Nephron (organoid): Measurements from ENCODE around the gene CES3.

Source experiments
- H3K27ac Mint-ChIP-seq, 3 experiments: 2 replicates each; pipeline ENCODE4 v1.8.0; 2020; ENCODE audit warnings: mixed read lengths in 3 of 3, mild to moderate bottlenecking in 2 of 3, moderate library complexity in 1 of 3
- H3K27me3 Mint-ChIP-seq: 2 replicates; pipeline ENCODE4 v1.8.0; 2021; ENCODE audit warnings: low read depth, mild to moderate bottlenecking, moderate library complexity, mixed read lengths
- H3K36me3 Mint-ChIP-seq: 2 replicates; pipeline ENCODE4 v1.8.0; 2020; ENCODE audit warnings: low read depth, mixed read lengths
- H3K4me1 Mint-ChIP-seq: 2 replicates; pipeline ENCODE4 v1.8.0; 2020; ENCODE audit warnings: mixed read lengths
- H3K4me3 Mint-ChIP-seq, 3 experiments: 2 replicates each; pipeline ENCODE4 v1.8.0; 2020; ENCODE audit warnings: mild to moderate bottlenecking in 3 of 3, mixed read lengths in 3 of 3, moderate library complexity in 2 of 3
- H3K9me3 Mint-ChIP-seq: 2 replicates; pipeline ENCODE4 v1.8.0; 2020; ENCODE audit warnings: mixed read lengths
- CTCF ChIP-seq, 3 experiments: fragments of 200-600 bp; sonication (generic); IDR thresholded peaks; one replicate each; pipeline ENCODE4 v1.5.0; 2021; ENCODE audit warnings: antibody characterized with exemption in 3 of 3; ENCODE audit not compliant: unreplicated experiment in 3 of 3

The CES3 gene

GRCh38 chr16:66915041-66915440 is 46.0 kb upstream of the CES3 start:
- Mint-ChIP-seq H3K27me3 (peaks cover 37% of the 10 kb centered on the region), H3K4me1 (peaks cover 6% of the 10 kb centered on the region), H3K9me3 (no peaks in the 10 kb centered on the region), H3K4me3 (peak overlapping the region in 1 of 3 experiments; percentile 34), H3K36me3 (no peaks in the 10 kb centered on the region), H3K27ac (no peak overlapping the region)
- TF ChIP-seq CTCF (IDR thresholded peaks at IDR 0.05; ENCODE audit: unreplicated experiment in 3 of 3) = no peak

- no peaks in the 10 kb centered on the region for H3K9me3 Mint-ChIP-seq
- peaks cover 12% of the 10 kb centered on the region for H3K4me1 Mint-ChIP-seq
- no peak overlapping the region for H3K4me3 Mint-ChIP-seq
- peaks cover 43% of the 10 kb centered on the region for H3K27me3 Mint-ChIP-seq
- no peak overlapping the region for H3K27ac Mint-ChIP-seq
- H3K36me3 Mint-ChIP-seq = no peaks in the 10 kb centered on the region
- TF ChIP-seq CTCF (IDR thresholded peaks at IDR 0.05; ENCODE audit: unreplicated experiment in 3 of 3) = no peak
Observed at GRCh38 chr16:66916518-66916917, 44.5 kb upstream of the CES3 start.

GRCh38 chr16:66917741-66918140 is 43.3 kb upstream of the CES3 start:
- H3K36me3 Mint-ChIP-seq = no peaks in the 10 kb centered on the region
- peaks cover 12% of the 10 kb centered on the region for H3K4me1 Mint-ChIP-seq
- peaks cover 44% of the 10 kb centered on the region for H3K27me3 Mint-ChIP-seq
- no peaks in the 10 kb centered on the region for H3K9me3 Mint-ChIP-seq
- no peak for TF ChIP-seq CTCF (IDR thresholded peaks at IDR 0.05; ENCODE audit: unreplicated experiment in 3 of 3)
- H3K4me3 Mint-ChIP-seq = peak overlapping the region in 1 of 3 experiments; percentile 32
- peak overlapping the region in 1 of 3 experiments; percentile 93 for H3K27ac Mint-ChIP-seq

GRCh38 chr16:66918355-66918754 is 42.7 kb upstream of the CES3 start:
- peaks cover 17% of the 10 kb centered on the region for H3K4me1 Mint-ChIP-seq
- peak overlapping the region in 2 of 3 experiments; percentile 36 to 53 for H3K4me3 Mint-ChIP-seq
- no peaks in the 10 kb centered on the region for H3K9me3 Mint-ChIP-seq
- H3K27ac Mint-ChIP-seq = peak overlapping the region in 2 of 3 experiments; percentile 69 to 93
- no peak for TF ChIP-seq CTCF (IDR thresholded peaks at IDR 0.05; ENCODE audit: unreplicated experiment in 3 of 3)
- peaks cover 48% of the 10 kb centered on the region for H3K27me3 Mint-ChIP-seq
- no peaks in the 10 kb centered on the region for H3K36me3 Mint-ChIP-seq

- peak within 1 kb of the TSS; percentile 69 to 93 (median 85) for H3K27ac Mint-ChIP-seq
- no peaks in the 10 kb centered on the region for H3K36me3 Mint-ChIP-seq
- peak within 1 kb of the TSS; percentile 5 to 53 (median 53) for H3K4me3 Mint-ChIP-seq
- TF ChIP-seq CTCF (IDR thresholded peaks at IDR 0.05; ENCODE audit: unreplicated experiment in 3 of 3) = no peak
- H3K4me1 Mint-ChIP-seq = peaks cover 22% of the 10 kb centered on the region
- peaks cover 52% of the 10 kb centered on the region for H3K27me3 Mint-ChIP-seq
- no peaks in the 10 kb centered on the region for H3K9me3 Mint-ChIP-seq
Observed at GRCh38 chr16:66918803-66919568, 42.1 kb upstream of the CES3 start, which contains the start of gene CDH16. Gene CDH16 (minus strand): TSS chr16:66918885. CDS start chr16:66918065, 820 bp downstream.
